ENCODE results near the gene SOCS6. TPM values are rescaled to one million over a fixed set of nuclear protein-coding genes. Genes with fewer than 3 reads are reported as not detected.
A peak's percentile ranks its signal among the peaks of the same experiment; 100 is the strongest.
"Not testable (repeated sequence)": the region's sequence is repeated elsewhere in the genome, so short reads cannot be mapped to it uniquely, and the experiment has no call there.

The SOCS6 gene
- total RNA-seq, 1 experiment from 2014 or later, result 53.4 TPM

DNA sequence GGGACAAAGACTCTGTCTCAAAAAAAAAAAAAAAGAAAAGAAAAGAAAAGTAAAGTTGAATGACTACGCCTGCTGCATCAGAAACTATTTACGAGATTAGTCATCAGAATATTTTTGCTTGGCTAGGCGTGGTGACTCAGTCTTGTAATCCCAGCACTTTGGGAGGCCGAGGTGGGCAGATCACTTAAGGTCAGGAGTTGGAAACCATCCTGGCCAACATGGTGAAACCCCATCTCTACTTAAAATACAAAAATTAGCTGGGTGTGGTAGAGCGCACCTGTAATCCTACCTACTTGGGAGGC, 69.2 kb downstream of the SOCS6 start:
- not testable (repeated sequence) for H3K27me3 ChIP-seq (ENCODE audit: insufficient read depth, low read length); H4K20me1 ChIP-seq (ENCODE audit: insufficient read depth); H3K9me2 ChIP-seq (ENCODE audit: insufficient read depth); H3K79me2 ChIP-seq (ENCODE audit: insufficient read depth, low read length); H2AFZ ChIP-seq (ENCODE audit: low read depth, low read length, poor library complexity, severe bottlenecking); BruUV-seq (replicated peaks)
- peaks cover 58 to 73% of the 10 kb centered on the region in 2 experiments for H3K4me1 ChIP-seq (ENCODE audit: control insufficient read depth in 1 of 2, insufficient read depth in 2 of 2, low read length in 2 of 2)
- peak overlapping the region; percentile 74 for H3K4me2 ChIP-seq (ENCODE audit: low read length)
- H3K9me3 ChIP-seq (ENCODE audit: control insufficient read depth in 1 of 2, insufficient read depth in 1 of 2, low read depth in 1 of 2, low read length in 2 of 2), result peaks cover 5 to 16% of the 10 kb centered on the region in 2 experiments; a peak in 2 of 4 replicates
- H3K4me3 ChIP-seq (replicated peaks in 1 of 2; ENCODE audit: low read depth in 1 of 2, low read length in 2 of 2), result peak overlapping the region in 1 of 2 experiments; percentile 30; a peak in 1 of 4 replicates
- peak; percentile 86 for DNase-seq (ENCODE audit: low read depth, low spot score)
- ChIA-PET POLR2A (interaction anchor here (0.7 to 2.5 kb wide), 12 partner anchors 9 to 688 kb away, joined by 3 to 15 read pairs (median 6); no protein-coding TSS in a partner anchor), RAD21 (ENCODE audit: low non-redundant PET in 1 of 2, low total read pairs in 2 of 2, uncharacterized antibody in 2 of 2, unreplicated experiment in 2 of 2) (interaction anchor here (1.1 to 1.5 kb wide), 2 partner anchors 15 kb away, joined by 3 to 5 read pairs; no protein-coding TSS in a partner anchor), CTCF (interaction anchor here (1.4 to 1.8 kb wide), 3 partner anchors 15 to 163 kb away, joined by 3 to 4 read pairs (median 4); no protein-coding TSS in a partner anchor)
- H3K36me3 ChIP-seq (ENCODE audit: control insufficient read depth in 1 of 2, insufficient read depth in 2 of 2, low read length in 2 of 2), result peaks cover 0 to 28% of the 10 kb centered on the region in 2 experiments; a peak in 2 of 4 replicates
- intact Hi-C loops (cut with micrococcal nuclease), result loop anchor here (5.0 kb wide), 1 partner anchor 64 kb away; no protein-coding TSS in a partner anchor
- peak; percentile 41; the same call in 1 of the 2 replicates for TF ChIP-seq POLR2AphosphoS5 (IDR thresholded peaks at IDR 0.05; ENCODE audit: low read depth, low read length)
- H3K9ac ChIP-seq (ENCODE audit: low read length), result peak overlapping the region; percentile 68
- ATAC-seq, result peak; percentile 68
- peak overlapping the region; percentile 98 for H3K27ac ChIP-seq (ENCODE audit: low read depth, low read length)

DNA sequence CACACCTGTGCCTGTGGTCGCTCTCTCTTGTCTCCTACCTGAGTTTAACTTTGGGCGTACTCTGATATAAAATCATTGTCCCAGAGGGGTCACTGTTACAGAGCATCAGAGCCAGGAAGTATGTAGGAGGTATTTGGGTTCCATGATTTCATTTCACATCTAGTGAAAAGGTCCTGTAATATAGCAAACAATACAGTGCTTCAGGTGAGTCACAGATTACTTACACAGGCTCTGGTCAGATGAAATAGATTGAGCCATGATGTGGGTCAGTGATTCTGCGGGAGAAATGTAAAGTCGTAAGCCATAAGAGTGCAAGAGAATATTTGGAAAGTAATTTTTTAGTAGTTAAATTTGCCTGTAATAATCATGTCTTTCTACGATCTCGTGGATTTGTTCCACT, 70.2 kb downstream of the SOCS6 start:
- peaks cover 68 to 83% of the 10 kb centered on the region in 2 experiments for H3K4me1 ChIP-seq (ENCODE audit: control insufficient read depth in 1 of 2, insufficient read depth in 2 of 2, low read length in 2 of 2)
- DNase-seq (ENCODE audit: low read depth, low spot score) (no peak), ATAC-seq (peak; percentile 13; the same call in 1 of the 2 replicates)
- peak overlapping the region; percentile 74 for H3K4me2 ChIP-seq (ENCODE audit: low read length)
- no peak overlapping the region for H2AFZ ChIP-seq (ENCODE audit: low read depth, low read length, poor library complexity, severe bottlenecking)
- BruUV-seq (replicated peaks), result no TSS peak
- no peaks in the 10 kb centered on the region for H4K20me1 ChIP-seq (ENCODE audit: insufficient read depth)
- H3K36me3 ChIP-seq (ENCODE audit: control insufficient read depth in 1 of 2, insufficient read depth in 2 of 2, low read length in 2 of 2), result peaks cover 0 to 20% of the 10 kb centered on the region in 2 experiments; a peak in 2 of 4 replicates
- RAD21 ChIA-PET (ENCODE audit: low non-redundant PET in 1 of 2, low total read pairs in 2 of 2, uncharacterized antibody in 2 of 2, unreplicated experiment in 2 of 2), result no interaction called here
- CTCF ChIA-PET, result interaction anchor here (1.8 kb wide), 1 partner anchor 75 kb away, joined by 4 read pairs; no protein-coding TSS in a partner anchor
- POLR2A ChIA-PET, result interaction anchor here (1.1 to 2.5 kb wide), 6 partner anchors 8 to 64 kb away, joined by 3 to 15 read pairs (median 8); no protein-coding TSS in a partner anchor
- no peaks in the 10 kb centered on the region for H3K9me2 ChIP-seq (ENCODE audit: insufficient read depth)
- no peaks in the 10 kb centered on the region for H3K79me2 ChIP-seq (ENCODE audit: insufficient read depth, low read length)
- H3K9ac ChIP-seq (ENCODE audit: low read length), result peak overlapping the region; percentile 68
- intact Hi-C loops (cut with micrococcal nuclease), result loop anchor here (5.0 kb wide), 1 partner anchor 63 kb away; no protein-coding TSS in a partner anchor
- H3K4me3 ChIP-seq (replicated peaks in 1 of 2; ENCODE audit: low read depth in 1 of 2, low read length in 2 of 2), result no peak overlapping the region
- no peaks in the 10 kb centered on the region for H3K27me3 ChIP-seq (ENCODE audit: insufficient read depth, low read length)
- no peak for TF ChIP-seq EGR1 (IDR thresholded peaks at IDR 0.05; ENCODE audit: low read depth)
- peaks cover 0 to 10% of the 10 kb centered on the region in 2 experiments; a peak in 1 of 4 replicates for H3K9me3 ChIP-seq (ENCODE audit: control insufficient read depth in 1 of 2, insufficient read depth in 1 of 2, low read depth in 1 of 2, low read length in 2 of 2)
- H3K27ac ChIP-seq (ENCODE audit: low read depth, low read length), result peak overlapping the region; percentile 98

All from HCT116 (cell line).